Ovary (tissue), 9 donors: ENCODE results near the gene MMP24. TPM values are rescaled to one million over a fixed set of nuclear protein-coding genes. Genes with fewer than 3 reads are reported as not detected.

Experiments used
- DNase-seq, 5 donors: peaks; one replicate each; pipeline ENCODE4 v3.0.0-alpha.2; 2019 to 2020
- H3K27ac ChIP-seq, 2 donors: fragments of 200-600 bp; one replicate each; pipeline versions ENCODE4 v1.5.1 to v1.8.0; 2019 to 2022
- H3K27me3 ChIP-seq: fragments of 200-600 bp; one replicate; pipeline ENCODE4 v1.8.0; 2022
- H3K36me3 ChIP-seq: fragments of 200-600 bp; sonication (generic); one replicate; pipeline ENCODE4 v1.5.1; 2019
- H3K4me1 ChIP-seq: one replicate; pipeline ENCODE4 v1.8.1; 2013; ENCODE audit warnings: mild to moderate bottlenecking, moderate library complexity; ENCODE audit not compliant: insufficient read depth
- H3K4me3 ChIP-seq: fragments of 200-600 bp; sonication (generic); one replicate; pipeline ENCODE4 v1.5.1; 2017
- H3K9me3 ChIP-seq, 2 donors: fragments of 200-600 bp in 1 of 2; sonication (generic) in 1 of 2; one replicate each; pipeline versions ENCODE4 v1.5.1 to v1.8.1; 2013 to 2019; ENCODE audit warnings: mild to moderate bottlenecking in 1 of 2, moderate library complexity in 1 of 2
- EP300 ChIP-seq: sonication (generic); formaldehyde crosslinking; IDR thresholded peaks from one replicate; pipeline ENCODE4 v1.6.1; 2017; ENCODE audit warnings: antibody characterized with exemption
- POLR2A ChIP-seq: fragments of 450-650 bp; IDR thresholded peaks from one replicate; pipeline ENCODE4 v1.6.1; 2017; ENCODE audit warnings: antibody characterized with exemption, mild to moderate bottlenecking, moderate library complexity
- WGBS, 3 donors: extraction: QIAGEN DNeasy Blood & Tissue Kit in 1 of 3; methylation state at CpG; one replicate each; pipeline versions ENCODE4 v1.1.5 to v1.1.7; 2013 to 2017; 5-methylcytosine and 5-hydroxymethylcytosine counted together
- intact Hi-C, 4 donors: fragments of 100-400 bp; cut with DNase I; formaldehyde crosslinking; loops; one replicate each; pipeline versions ENCODE4 v1.11.0 to v1.15.1; 2022 to 2023
- polyA plus RNA-seq, 2 donors: library from polyadenylated mRNA; stranded (reverse); fragments of 200-250 nt in 1 of 2; fragments of 350-450 nt in 1 of 2; fragmentation: Illumina TruSeq in 1 of 2; extraction: RNeasy Lipid Tissue Mini Kit (QIAGEN cat#74804) in 1 of 2; gene quantifications; one replicate each; pipeline ENCODE4 v1.2.3, GENCODE V29; 2013 to 2014
- total RNA-seq, 7 donors: library from RNA; depleted of rRNA in 2 of 7; stranded (reverse); fragments of >200 nt in 2 of 7; fragmentation: NEBNext Ultra II Directional in 3 of 7; extraction: Animal tissue kit (Norgen Biotek cat#: 25700) in 3 of 7; gene quantifications; one replicate each; pipeline versions ENCODE4 v1.1.0 to v1.2.4, GENCODE V29; 2016 to 2023
- TF ChIP-seq, protein P1 (sequence below), 3 donors: fragments of 450-650 bp in 2 of 3; fragments of 200-600 bp in 1 of 3; IDR thresholded peaks; one replicate each; pipeline versions ENCODE4 v1.5.1 to v1.8.0; 2016 to 2022; ENCODE audit warnings: antibody characterized with exemption in 3 of 3, mild to moderate bottlenecking in 1 of 3
- donor health status: DM: no; HTN: no; CAD: no; lungs with moderate emphysema.
- donor health status: DM: no; HTN: no; CAD: no.
- donor health status: Bipolar disorder and iron deficiency.
- donor health status: DM: yes; HTN: yes; CAD: no.
- donor health status: DM: no; HTN: no; CAD: no.
- donor health status: DM: yes; HTN: yes; CAD: no.

MMP24 gene
- total and polyA plus RNA-seq, 9 donors: 0.20 to 10.8 (median 0.67) TPM

DNA sequence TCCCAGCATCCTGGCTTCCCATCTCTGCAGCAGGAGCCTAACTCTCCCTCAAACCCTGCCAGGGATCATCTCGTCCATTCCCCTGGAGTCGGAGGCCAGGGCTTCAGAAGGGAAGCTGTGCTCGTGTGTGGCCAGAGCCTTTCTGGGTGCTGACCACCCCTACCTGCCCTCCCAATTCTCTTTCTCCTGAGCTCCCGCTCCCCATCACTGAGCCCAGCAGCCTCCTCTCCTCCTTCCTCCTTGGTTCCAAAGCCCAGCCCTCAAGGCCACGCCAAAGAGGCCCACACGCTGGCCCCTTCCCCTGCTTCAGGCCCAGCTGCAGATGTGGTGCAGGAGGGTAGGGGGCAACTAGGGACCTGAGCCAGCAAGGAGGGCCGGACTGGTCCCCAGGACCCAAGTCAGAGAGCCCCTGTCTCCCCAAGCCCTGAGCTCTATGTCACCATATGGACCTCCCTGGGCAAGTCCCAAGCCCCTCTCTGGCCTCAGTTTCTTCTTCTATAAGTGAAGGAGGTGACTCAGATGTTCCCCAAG lies 64.5 kb downstream of the MMP24 start:
- intact Hi-C loops: no loop called here
- DNase-seq: no peak
- Histone ChIP-seq H3K27ac (no peak overlapping the region), H3K36me3 (no peaks in the 10 kb centered on the region), H3K9me3 (no peaks in the 10 kb centered on the region), H3K27me3 (no peaks in the 10 kb centered on the region), H3K4me1 (no peaks in the 10 kb centered on the region), H3K4me3 (no peak overlapping the region)
- TF ChIP-seq EP300 (no peak), POLR2A (no peak)
- TF ChIP-seq, protein P1, sequence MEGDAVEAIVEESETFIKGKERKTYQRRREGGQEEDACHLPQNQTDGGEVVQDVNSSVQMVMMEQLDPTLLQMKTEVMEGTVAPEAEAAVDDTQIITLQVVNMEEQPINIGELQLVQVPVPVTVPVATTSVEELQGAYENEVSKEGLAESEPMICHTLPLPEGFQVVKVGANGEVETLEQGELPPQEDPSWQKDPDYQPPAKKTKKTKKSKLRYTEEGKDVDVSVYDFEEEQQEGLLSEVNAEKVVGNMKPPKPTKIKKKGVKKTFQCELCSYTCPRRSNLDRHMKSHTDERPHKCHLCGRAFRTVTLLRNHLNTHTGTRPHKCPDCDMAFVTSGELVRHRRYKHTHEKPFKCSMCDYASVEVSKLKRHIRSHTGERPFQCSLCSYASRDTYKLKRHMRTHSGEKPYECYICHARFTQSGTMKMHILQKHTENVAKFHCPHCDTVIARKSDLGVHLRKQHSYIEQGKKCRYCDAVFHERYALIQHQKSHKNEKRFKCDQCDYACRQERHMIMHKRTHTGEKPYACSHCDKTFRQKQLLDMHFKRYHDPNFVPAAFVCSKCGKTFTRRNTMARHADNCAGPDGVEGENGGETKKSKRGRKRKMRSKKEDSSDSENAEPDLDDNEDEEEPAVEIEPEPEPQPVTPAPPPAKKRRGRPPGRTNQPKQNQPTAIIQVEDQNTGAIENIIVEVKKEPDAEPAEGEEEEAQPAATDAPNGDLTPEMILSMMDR (IDR thresholded peaks at IDR 0.05): no peak
- WGBS, 3 donors: 60 to 63% (median 62%) methylated on average over 7 of the region's 7 CpGs

DNA sequence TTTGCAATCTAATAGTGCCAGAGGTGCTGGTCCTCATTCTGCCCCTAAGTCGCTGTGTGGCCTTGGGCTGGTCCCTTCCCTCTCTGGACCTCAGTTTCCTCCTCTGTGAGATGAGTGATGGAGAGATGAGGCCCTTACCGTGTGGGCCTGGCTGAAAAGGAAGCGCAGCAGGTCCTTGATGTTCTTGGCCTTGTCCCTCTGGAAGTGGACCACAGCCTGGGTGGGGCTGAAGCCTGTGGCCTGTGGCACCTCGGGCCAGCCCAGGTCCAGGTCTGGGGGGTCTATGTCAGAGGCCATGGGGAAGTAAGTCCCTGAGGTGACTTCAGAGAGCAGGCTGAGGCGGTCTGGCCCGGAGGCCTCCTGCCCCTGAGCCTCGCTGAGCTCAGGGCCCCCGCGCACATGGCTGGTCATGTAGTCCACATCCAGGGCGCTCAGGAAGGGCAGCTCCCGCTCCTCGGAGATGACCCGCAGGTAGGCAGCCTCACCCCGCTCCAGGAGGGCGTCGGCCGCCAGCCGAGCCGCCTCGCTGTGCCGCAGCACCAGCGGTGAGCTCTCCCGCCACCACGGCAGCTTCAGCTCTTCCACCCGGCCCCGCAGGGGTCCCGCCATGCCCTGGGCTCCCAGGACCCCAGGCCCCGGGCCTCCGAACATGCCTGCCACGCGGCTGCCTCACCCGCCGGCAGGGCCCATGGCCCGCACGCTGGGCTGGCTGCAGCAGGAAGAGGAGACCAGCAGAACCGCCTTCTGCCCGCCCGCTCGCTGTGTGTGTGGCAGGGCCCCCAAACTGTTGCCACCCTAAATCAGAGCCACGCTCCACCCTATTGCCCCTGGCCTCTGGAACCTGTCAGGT lies 65.4 kb downstream of the MMP24 start, which contains the start of gene FAM83C:
Gene FAM83C, minus strand, starts transcription at position 772 of the 850 bp plus-strand sequence. Its CDS starts 121 bp downstream, at position 651.
- intact Hi-C loops: no loop called here
- H3K27me3 ChIP-seq: no peaks in the 10 kb centered on the region
- H3K36me3 ChIP-seq: no peaks in the 10 kb centered on the region
- H3K9me3 ChIP-seq: no peaks in the 10 kb centered on the region
- DNase-seq: no peak
- no peak within 1 kb of the TSS for H3K27ac ChIP-seq
- no peaks in the 10 kb centered on the region for H3K4me1 ChIP-seq
- H3K4me3 ChIP-seq: no peak within 1 kb of the TSS
- TF ChIP-seq EP300: no peak
- TF ChIP-seq POLR2A: no peak
- TF ChIP-seq, protein P1 (IDR thresholded peaks at IDR 0.05): no peak
- WGBS, 3 donors: 77 to 81% (median 80%) methylated on average over 40 of the region's 40 CpGs

DNA sequence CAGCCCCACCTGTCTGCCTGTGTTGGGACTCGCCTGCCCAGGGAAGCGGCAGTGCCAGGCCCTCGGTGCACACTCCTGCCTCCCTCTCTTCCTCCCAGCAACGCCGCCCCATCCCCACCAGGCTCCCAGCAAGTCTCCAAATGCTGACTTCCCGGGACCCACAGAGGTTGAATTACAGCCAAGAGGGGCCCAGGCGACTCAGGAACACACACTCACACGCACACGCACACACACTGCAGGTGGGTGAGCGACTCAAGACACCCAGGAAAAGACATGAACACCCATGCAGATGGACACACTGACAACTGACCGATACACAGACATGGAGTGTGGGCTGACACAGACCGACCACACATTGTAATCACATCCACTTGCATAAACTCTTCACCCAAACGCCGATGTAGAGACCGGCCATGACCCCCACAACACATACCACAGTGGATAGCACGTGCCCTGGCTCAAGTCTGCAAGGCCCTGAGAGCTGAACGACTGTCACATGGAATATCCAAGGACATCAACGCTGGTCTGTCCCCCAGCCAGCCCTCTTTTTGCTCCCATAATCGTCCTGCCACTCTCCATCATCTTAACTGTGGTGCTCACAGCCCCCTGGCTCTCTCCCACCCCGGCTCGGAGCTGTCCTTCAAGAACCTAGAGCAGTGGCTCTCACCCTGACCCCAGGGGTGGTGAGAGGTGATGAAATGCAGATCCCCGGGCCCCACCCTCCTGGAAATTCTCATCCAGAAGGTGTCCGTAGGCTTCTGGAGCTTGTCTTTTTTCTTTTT lies 66.2 kb downstream of the MMP24 start:
- no peak overlapping the region for H3K4me3 ChIP-seq
- TF ChIP-seq POLR2A (no peak), EP300 (no peak)
- TF ChIP-seq, protein P1 (IDR thresholded peaks at IDR 0.05): no peak
- no peak for DNase-seq
- intact Hi-C loops: no loop called here
- no peaks in the 10 kb centered on the region for H3K27me3 ChIP-seq
- 44 to 58% (median 48%) methylated on average over 23 of the region's 23 CpGs for WGBS, 3 donors
- no peaks in the 10 kb centered on the region for H3K36me3 ChIP-seq
- H3K4me1 ChIP-seq: no peaks in the 10 kb centered on the region
- no peaks in the 10 kb centered on the region for H3K9me3 ChIP-seq
- H3K27ac ChIP-seq: no peak overlapping the region

- intact Hi-C loops: no loop called here
- Histone ChIP-seq H3K27me3 (no peaks in the 10 kb centered on the region), H3K4me1 (peaks cover 2% of the 10 kb centered on the region), H3K36me3 (no peaks in the 10 kb centered on the region), H3K9me3 (no peaks in the 10 kb centered on the region), H3K4me3 (no peak overlapping the region), H3K27ac (no peak overlapping the region)
- no peak for TF ChIP-seq EP300
- no peak for TF ChIP-seq POLR2A
- TF ChIP-seq, protein P1 (IDR thresholded peaks at IDR 0.05): no peak
- DNase-seq: no peak
- WGBS, 3 donors: 82 to 84% (median 83%) methylated on average over 19 of the region's 19 CpGs
Observed at GRCh38 chr20:35293303-35294292, 67.1 kb downstream of the MMP24 start.
